Activated CD4-positive, alpha-beta T cell treated with anti-CD3 and anti-CD28 coated beads, Interleukin-2, amount 50 U/mL, for 16 hours (primary cell): ENCODE data around the gene GTPBP1.

Source experiments
- DNase-seq: peaks from one replicate; pipeline ENCODE4 v3.0.0-alpha.2; 2020

The GTPBP1 gene

GRCh38 chr22:38761202-38762162 is 55.7 kb downstream of the GTPBP1 start:
- DNase-seq: no peak

- DNase-seq: no peak
These were observed 56.8 kb downstream of the GTPBP1 start for GRCh38 chr22:38762551-38762983.

- DNase-seq: no peak
These were observed 60.5 kb downstream of the GTPBP1 start for GRCh38 chr22:38766076-38766777.

- no peak for DNase-seq
These were observed 61.6 kb downstream of the GTPBP1 start for GRCh38 chr22:38767313-38767712.

- no peak for DNase-seq
These were observed 62.3 kb downstream of the GTPBP1 start for GRCh38 chr22:38768036-38768435.

GRCh38 chr22:38770257-38770949 is 64.7 kb downstream of the GTPBP1 start:
- DNase-seq: no peak

GRCh38 chr22:38772623-38772873 is 66.8 kb downstream of the GTPBP1 start:
- DNase-seq: no peak

- no peak for DNase-seq
These were observed 67.7 kb downstream of the GTPBP1 start for GRCh38 chr22:38773363-38773946.

GRCh38 chr22:38774496-38775166 is 68.9 kb downstream of the GTPBP1 start:
- no peak for DNase-seq

GRCh38 chr22:38775656-38776055 is 69.9 kb downstream of the GTPBP1 start:
- no peak for DNase-seq

- DNase-seq: no peak
These were observed 70.3 kb downstream of the GTPBP1 start for GRCh38 chr22:38776086-38776485.

GRCh38 chr22:38777087-38777671 is 71.4 kb downstream of the GTPBP1 start:
- no peak for DNase-seq

GRCh38 chr22:38781033-38781432 is 75.3 kb downstream of the GTPBP1 start:
- DNase-seq: no peak

GRCh38 chr22:38782402-38783094 is 76.8 kb downstream of the GTPBP1 start:
- no peak for DNase-seq
